ENCODE results near the gene ANGPTL8.
A peak's percentile ranks its signal among the peaks of the same experiment; 100 is the strongest.

GRCh38 chr19:11261971-11262839, 22.8 kb downstream of the ANGPTL8 start, which contains the start of gene DOCK6:
- peak; percentile 23 to 49 for TF ChIP-seq CTCF (IDR thresholded peaks at IDR 0.05; ENCODE audit: extremely low read depth in 1 of 2, insufficient read depth in 1 of 2, low read depth in 1 of 2, low read length in 2 of 2)
- no peak for TF ChIP-seq POLR2A (IDR thresholded peaks at IDR 0.05; ENCODE audit: low read depth, low read length)
- TF ChIP-seq MYC (IDR thresholded peaks at IDR 0.05; ENCODE audit: low read depth, low read length): no peak
- no peak for TF ChIP-seq EZH2 (IDR thresholded peaks at IDR 0.05; ENCODE audit: borderline replicate concordance, low read depth, low read length, severe bottlenecking)
- peak; percentile 23 for TF ChIP-seq POLR2AphosphoS5 (IDR thresholded peaks at IDR 0.05; ENCODE audit: insufficient read depth, low read depth, low read length)
- TF ChIP-seq GATA2 (IDR thresholded peaks at IDR 0.05; ENCODE audit: insufficient read depth, insufficient read length, low read depth, low read length): no peak
